Body of pancreas (tissue), 4 donors: ENCODE data around the gene IL17RB. TPM values are rescaled to one million over a fixed set of nuclear protein-coding genes. Genes with fewer than 3 reads are reported as not detected.

Source experiments
- ATAC-seq: fragments of 150-250 bp; one replicate; pipeline ENCODE4 v1.9.1; 2016
- DNase-seq, 4 donors: peaks; one replicate each; pipeline ENCODE4 v3.0.0-alpha.2; 2019
- H3K27ac ChIP-seq, 4 donors: fragments of 200-600 bp; sonication (generic); 1 replicate in 3 of 4; 2 replicates in 1 of 4; pipeline versions ENCODE4 v1.5.1 to v1.6.1; 2016 to 2019; ENCODE audit warnings: mild to moderate bottlenecking in 1 of 4, mixed read lengths in 1 of 4, moderate library complexity in 1 of 4
- H3K27me3 ChIP-seq, 2 donors: fragments of 200-600 bp; sonication (generic); one replicate each; pipeline ENCODE4 v1.6.0; 2016; ENCODE audit warnings: mild to moderate bottlenecking in 1 of 2
- H3K36me3 ChIP-seq, 2 donors: fragments of 200-600 bp; sonication (generic); replicated peaks in 1 of 2; 2 replicates each; pipeline ENCODE4 v1.5.1; 2016; ENCODE audit warnings: low read depth in 2 of 2; ENCODE audit not compliant: insufficient read depth in 1 of 2
- H3K4me1 ChIP-seq: fragments of 200-600 bp; sonication (generic); one replicate; pipeline ENCODE4 v1.6.0; 2016
- H3K4me3 ChIP-seq, 2 donors: fragments of 200-600 bp; sonication (generic); 1 replicate in 1 of 2; 2 replicates in 1 of 2; pipeline ENCODE4 v1.5.1; 2016 to 2019
- H3K9me3 ChIP-seq, 3 donors: fragments of 200-600 bp; sonication (generic); 1 replicate in 2 of 3; 2 replicates in 1 of 3; pipeline ENCODE4 v1.5.1; 2016
- CTCF ChIP-seq, 7 experiments: fragments of 450-650 bp in 4 of 7; fragments of 200-600 bp in 3 of 7; sonication (generic) in 3 of 7; IDR thresholded peaks; one replicate each; pipeline ENCODE4 v1.5.1; 2016 to 2019; ENCODE audit warnings: antibody characterized with exemption in 7 of 7
- POLR2A ChIP-seq, 3 donors: fragments of 450-650 bp; IDR thresholded peaks; one replicate each; pipeline ENCODE4 v1.6.1; 2016; ENCODE audit warnings: antibody characterized with exemption in 3 of 3, mild to moderate bottlenecking in 2 of 3
- WGBS, 2 donors: methylation state at CpG; one replicate each; pipeline ENCODE4 v1.1.5; 2017; 5-methylcytosine and 5-hydroxymethylcytosine counted together
- intact Hi-C: fragments of 100-400 bp; cut with DNase I; formaldehyde crosslinking; loops from one replicate; pipeline ENCODE4 v1.15.1; 2023
- total RNA-seq, 2 donors: library from RNA; depleted of rRNA; stranded (reverse); fragments of >200 nt; gene quantifications; one replicate each; pipeline ENCODE4 v1.1.0, GENCODE V29; 2016

IL17RB gene
- total RNA-seq, 2 donors from 2014 or later: 16.5 to 17.6 TPM

- H3K4me3 ChIP-seq: peak overlapping the region; percentile 31 to 41
- no peaks in the 10 kb centered on the region for H3K36me3 ChIP-seq
- ATAC-seq (peak; percentile 3), DNase-seq (no peak)
- intact Hi-C loops: no loop called here
- H3K4me1 ChIP-seq: peaks cover 59% of the 10 kb centered on the region
- peak overlapping the region; percentile 89 to 99 (median 98) for H3K27ac ChIP-seq
- no peaks in the 10 kb centered on the region for H3K27me3 ChIP-seq
- no peaks in the 10 kb centered on the region for H3K9me3 ChIP-seq
- 0 to 2% methylated on average over 1 to 22 of the region's 34 CpGs for WGBS, 2 donors
- TF ChIP-seq POLR2A (IDR thresholded peaks at IDR 0.05): no peak
- no peak for TF ChIP-seq CTCF (IDR thresholded peaks at IDR 0.05)
Observed at GRCh38 chr3:53845881-53846133, 561 bp upstream of the IL17RB start.

GRCh38 chr3:53846851-53847155 lies 435 bp downstream of the IL17RB start:
- H3K36me3 ChIP-seq: no peaks in the 10 kb centered on the region
- WGBS, 2 donors: 63 to 68% methylated on average over 6 to 10 of the region's 10 CpGs
- no peak overlapping the region for H3K4me3 ChIP-seq
- H3K27me3 ChIP-seq: no peaks in the 10 kb centered on the region
- H3K9me3 ChIP-seq: no peaks in the 10 kb centered on the region
- intact Hi-C loops: no loop called here
- no peak for ATAC-seq
- no peak for DNase-seq
- peak overlapping the region in 3 of 4 donors; percentile 89 to 99 (median 99) for H3K27ac ChIP-seq
- no peak for TF ChIP-seq CTCF (IDR thresholded peaks at IDR 0.05)
- no peak for TF ChIP-seq POLR2A (IDR thresholded peaks at IDR 0.05)
- H3K4me1 ChIP-seq: peaks cover 49% of the 10 kb centered on the region

- DNase-seq: no peak
Observed at GRCh38 chr3:53849916-53850315, 3.5 kb downstream of the IL17RB start.

GRCh38 chr3:53850895-53851294 lies 4.5 kb downstream of the IL17RB start:
- no peak for ATAC-seq
- Histone ChIP-seq H3K27me3 (no peaks in the 10 kb centered on the region), H3K9me3 (no peaks in the 10 kb centered on the region), H3K4me1 (peaks cover 12% of the 10 kb centered on the region), H3K36me3 (no peaks in the 10 kb centered on the region), H3K4me3 (no peak overlapping the region), H3K27ac (no peak overlapping the region)
- DNase-seq: peak; percentile 75 to 82 (median 78)
- WGBS, 2 donors: 31 to 46% methylated on average over 5 of the region's 5 CpGs
- intact Hi-C loops: no loop called here
- TF ChIP-seq CTCF (IDR thresholded peaks at IDR 0.05): no peak
- TF ChIP-seq POLR2A (IDR thresholded peaks at IDR 0.05): no peak

More at GRCh38 chr3:53849916-53850315, 3.5 kb downstream of the IL17RB start:
- intact Hi-C loops: no loop called here
- TF ChIP-seq CTCF (IDR thresholded peaks at IDR 0.05) (no peak), POLR2A (IDR thresholded peaks at IDR 0.05) (no peak)
- H3K4me3 ChIP-seq: no peak overlapping the region
- peaks cover 18% of the 10 kb centered on the region for H3K4me1 ChIP-seq
- no peak for ATAC-seq
- no peaks in the 10 kb centered on the region for H3K9me3 ChIP-seq
- H3K27me3 ChIP-seq: no peaks in the 10 kb centered on the region
- H3K36me3 ChIP-seq: no peaks in the 10 kb centered on the region
- WGBS, 2 donors: 97 to 100% methylated on average over 7 of the region's 7 CpGs
- no peak overlapping the region for H3K27ac ChIP-seq

- intact Hi-C loops: no loop called here
- H3K36me3 ChIP-seq: peaks cover 0 to 5% of the 10 kb centered on the region in 2 donors
- DNase-seq: no peak
- H3K4me3 ChIP-seq: no peak overlapping the region
- H3K4me1 ChIP-seq: peaks cover 3% of the 10 kb centered on the region
- no peak for ATAC-seq
- H3K27ac ChIP-seq: no peak overlapping the region
- no peaks in the 10 kb centered on the region for H3K9me3 ChIP-seq
- WGBS, 2 donors: 86 to 88% methylated on average over 7 of the region's 7 CpGs
- H3K27me3 ChIP-seq: no peaks in the 10 kb centered on the region
- TF ChIP-seq POLR2A (IDR thresholded peaks at IDR 0.05) (no peak), CTCF (IDR thresholded peaks at IDR 0.05) (no peak)
Observed at GRCh38 chr3:53856964-53857363, 10.6 kb downstream of the IL17RB start.
